Colonic mucosa (tissue), 4 donors: ENCODE results near the gene UBE2Q1. TPM values are rescaled to one million over a fixed set of nuclear protein-coding genes. Genes with fewer than 3 reads are reported as not detected.

Source experiments
- DNase-seq: peaks from one replicate; pipeline ENCODE4 v3.0.0-alpha.2; 2020
- H3K27ac ChIP-seq: fragments of 200-600 bp; one replicate; pipeline ENCODE4 v1.8.0; 2021
- H3K27me3 ChIP-seq: fragments of 200-600 bp; one replicate; pipeline ENCODE4 v1.8.0; 2021
- H3K36me3 ChIP-seq: fragments of 200-600 bp; one replicate; pipeline ENCODE4 v1.8.0; 2021
- H3K4me1 ChIP-seq: fragments of 200-600 bp; one replicate; pipeline ENCODE4 v1.8.0; 2021; ENCODE audit warnings: mild to moderate bottlenecking
- H3K4me3 ChIP-seq: fragments of 200-600 bp; one replicate; pipeline ENCODE4 v1.8.0; 2021
- H3K9ac ChIP-seq, 2 donors: one replicate each; pipeline ENCODE4 v1.7.0; 2013; ENCODE audit warnings: control low read depth in 2 of 2, low read depth in 2 of 2, low read length in 2 of 2
- H3K9me3 ChIP-seq: fragments of 200-600 bp; one replicate; pipeline ENCODE4 v1.8.0; 2021
- intact Hi-C: fragments of 100-400 bp; cut with DNase I; formaldehyde crosslinking; loops from one replicate; pipeline ENCODE4 v1.14.1; 2022
- total RNA-seq, 2 donors: library from RNA; stranded (reverse); fragmentation: NEBNext Ultra II Directional in 1 of 2; extraction: Animal tissue kit (Norgen Biotek cat#: 25700) in 1 of 2; gene quantifications; one replicate each; pipeline ENCODE4 v1.2.1, GENCODE V29; 2021
- TF ChIP-seq, protein P1 (sequence below): fragments of 200-600 bp; IDR thresholded peaks from one replicate; pipeline ENCODE4 v1.8.0; 2022; ENCODE audit warnings: antibody characterized with exemption, mild to moderate bottlenecking
- donor health status: healthy.
- donor health status: DM: no; HTN: no; CAD: no.
- donor health status: DM: no; HTN: no; CAD: no.

Gene UBE2Q1
- total RNA-seq, 2 donors from 2014 or later: 74.1 to 86.1 TPM

DNA sequence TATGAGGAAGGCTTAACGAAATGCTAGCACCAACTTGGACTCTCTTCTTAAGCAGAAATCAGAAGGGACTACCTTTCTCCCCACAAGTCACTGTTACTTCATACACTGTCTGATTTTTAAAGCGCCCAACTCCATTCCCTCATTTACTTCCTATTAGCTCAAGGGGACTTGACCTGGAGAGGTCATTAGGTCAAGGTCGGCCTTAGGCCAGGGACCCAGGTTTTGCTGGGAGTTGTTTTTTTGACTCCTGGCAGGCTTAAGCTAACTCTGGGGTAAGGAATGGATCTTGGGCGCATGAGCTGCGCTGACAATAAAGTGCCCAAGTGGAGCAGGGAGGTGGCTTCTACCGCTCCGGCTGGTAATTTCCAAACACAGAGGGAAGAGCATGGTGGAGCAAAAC is 32.7 kb upstream of the UBE2Q1 start:
- intact Hi-C loops: no loop called here
- H3K4me3 ChIP-seq: no peak overlapping the region
- TF ChIP-seq, protein P1, sequence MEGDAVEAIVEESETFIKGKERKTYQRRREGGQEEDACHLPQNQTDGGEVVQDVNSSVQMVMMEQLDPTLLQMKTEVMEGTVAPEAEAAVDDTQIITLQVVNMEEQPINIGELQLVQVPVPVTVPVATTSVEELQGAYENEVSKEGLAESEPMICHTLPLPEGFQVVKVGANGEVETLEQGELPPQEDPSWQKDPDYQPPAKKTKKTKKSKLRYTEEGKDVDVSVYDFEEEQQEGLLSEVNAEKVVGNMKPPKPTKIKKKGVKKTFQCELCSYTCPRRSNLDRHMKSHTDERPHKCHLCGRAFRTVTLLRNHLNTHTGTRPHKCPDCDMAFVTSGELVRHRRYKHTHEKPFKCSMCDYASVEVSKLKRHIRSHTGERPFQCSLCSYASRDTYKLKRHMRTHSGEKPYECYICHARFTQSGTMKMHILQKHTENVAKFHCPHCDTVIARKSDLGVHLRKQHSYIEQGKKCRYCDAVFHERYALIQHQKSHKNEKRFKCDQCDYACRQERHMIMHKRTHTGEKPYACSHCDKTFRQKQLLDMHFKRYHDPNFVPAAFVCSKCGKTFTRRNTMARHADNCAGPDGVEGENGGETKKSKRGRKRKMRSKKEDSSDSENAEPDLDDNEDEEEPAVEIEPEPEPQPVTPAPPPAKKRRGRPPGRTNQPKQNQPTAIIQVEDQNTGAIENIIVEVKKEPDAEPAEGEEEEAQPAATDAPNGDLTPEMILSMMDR: no peak
- peaks cover 49% of the 10 kb centered on the region for H3K36me3 ChIP-seq
- H3K9ac ChIP-seq: no peak overlapping the region
- DNase-seq: no peak
- H3K4me1 ChIP-seq: no peaks in the 10 kb centered on the region
- no peaks in the 10 kb centered on the region for H3K27me3 ChIP-seq
- no peak overlapping the region for H3K27ac ChIP-seq
- H3K9me3 ChIP-seq: no peaks in the 10 kb centered on the region

DNA sequence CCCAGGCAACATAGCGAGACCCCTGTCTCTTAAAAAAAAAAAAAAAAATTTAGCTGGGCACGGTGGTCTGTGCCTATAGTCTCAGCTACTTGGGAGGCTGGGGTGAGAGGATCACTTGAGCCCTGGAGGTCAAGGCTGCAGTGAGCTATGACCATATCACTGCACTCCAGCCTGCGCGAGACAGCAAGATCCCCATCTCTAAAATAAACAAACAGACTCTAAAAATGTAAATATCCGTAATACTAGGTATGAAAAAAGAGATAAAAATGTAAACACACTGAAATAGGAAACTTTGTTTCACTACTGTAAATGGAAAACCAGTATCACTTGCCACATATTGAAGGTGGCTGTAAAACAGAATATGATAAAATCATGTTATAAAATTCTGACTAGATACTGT is 32.3 kb upstream of the UBE2Q1 start:
- H3K4me1 ChIP-seq: no peaks in the 10 kb centered on the region
- intact Hi-C loops: no loop called here
- no peaks in the 10 kb centered on the region for H3K9me3 ChIP-seq
- peaks cover 51% of the 10 kb centered on the region for H3K36me3 ChIP-seq
- no peak overlapping the region for H3K4me3 ChIP-seq
- no peaks in the 10 kb centered on the region for H3K27me3 ChIP-seq
- no peak for DNase-seq
- no peak overlapping the region for H3K27ac ChIP-seq
- TF ChIP-seq, protein P1: no peak
- H3K9ac ChIP-seq: no peak overlapping the region

DNA sequence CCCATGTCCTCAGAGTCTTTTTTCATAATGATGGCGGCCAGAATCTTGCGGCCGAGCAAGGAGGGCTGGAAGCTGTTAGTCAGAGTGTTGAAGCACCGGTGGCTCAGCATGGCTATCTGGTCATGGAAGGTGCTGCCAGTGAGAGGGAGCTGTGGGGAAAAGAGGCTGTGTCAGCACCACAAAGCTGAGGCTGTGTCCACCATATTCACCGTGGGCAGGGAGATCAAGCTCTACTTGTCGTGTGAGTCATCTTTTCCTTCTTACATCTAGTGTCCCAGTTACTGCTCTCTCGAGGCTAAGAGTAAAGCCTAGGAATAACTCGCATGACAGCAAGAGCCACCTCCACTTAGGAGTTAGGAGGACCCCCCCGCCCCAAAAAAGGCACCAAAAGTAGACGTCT is 31.3 kb upstream of the UBE2Q1 start:
- H3K4me3 ChIP-seq: no peak overlapping the region
- H3K9ac ChIP-seq: no peak overlapping the region
- H3K27me3 ChIP-seq: no peaks in the 10 kb centered on the region
- H3K27ac ChIP-seq: no peak overlapping the region
- no peaks in the 10 kb centered on the region for H3K4me1 ChIP-seq
- H3K9me3 ChIP-seq: no peaks in the 10 kb centered on the region
- peaks cover 57% of the 10 kb centered on the region for H3K36me3 ChIP-seq
- intact Hi-C loops: no loop called here
- TF ChIP-seq, protein P1: no peak
- no peak for DNase-seq

DNA sequence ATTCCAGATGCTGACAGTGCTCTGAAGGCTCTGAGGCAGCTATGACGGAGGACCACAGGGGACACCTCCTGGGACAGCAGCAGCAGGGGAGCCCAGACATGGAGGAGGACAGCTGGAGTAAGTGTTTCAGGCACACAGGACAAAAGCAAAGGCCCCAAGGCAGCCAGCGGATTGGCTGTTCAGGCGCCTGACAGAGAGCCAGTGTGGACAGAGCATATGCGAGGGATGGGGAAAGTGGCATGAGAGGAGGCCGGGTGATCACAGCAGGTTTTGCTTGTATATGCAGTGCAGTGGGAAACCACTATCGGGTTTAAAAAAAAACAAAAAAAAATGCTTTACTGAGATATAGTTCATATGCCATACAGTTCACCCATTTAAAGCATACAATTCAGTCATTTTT is 28.2 kb upstream of the UBE2Q1 start:
- H3K36me3 ChIP-seq: peaks cover 70% of the 10 kb centered on the region
- H3K27me3 ChIP-seq: no peaks in the 10 kb centered on the region
- no peaks in the 10 kb centered on the region for H3K4me1 ChIP-seq
- no peak overlapping the region for H3K4me3 ChIP-seq
- H3K9me3 ChIP-seq: no peaks in the 10 kb centered on the region
- DNase-seq: no peak
- no peak overlapping the region for H3K27ac ChIP-seq
- H3K9ac ChIP-seq: no peak overlapping the region
- intact Hi-C loops: no loop called here
- TF ChIP-seq, protein P1: no peak

DNA sequence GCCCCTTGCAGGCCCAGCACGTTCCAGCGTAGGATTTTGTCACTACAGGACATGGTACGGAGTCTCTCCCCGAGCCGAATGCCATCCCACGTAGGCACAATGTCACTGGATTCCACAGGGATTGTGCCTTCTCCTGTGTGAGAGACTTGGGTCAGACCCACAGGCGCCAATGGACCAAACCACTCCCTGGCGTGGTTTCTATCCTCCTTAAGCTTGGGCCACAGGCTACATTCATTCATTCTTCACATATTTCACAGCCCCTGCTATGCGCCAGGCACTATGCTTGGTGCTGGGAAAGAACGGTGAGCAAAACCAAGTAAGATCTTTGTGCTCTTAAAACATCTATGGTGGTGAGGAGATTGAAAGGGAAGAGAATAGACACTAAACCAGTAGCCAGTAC is 27.8 kb upstream of the UBE2Q1 start:
- H3K4me1 ChIP-seq: no peaks in the 10 kb centered on the region
- H3K4me3 ChIP-seq: no peak overlapping the region
- no peaks in the 10 kb centered on the region for H3K27me3 ChIP-seq
- no peak overlapping the region for H3K9ac ChIP-seq
- peaks cover 70% of the 10 kb centered on the region for H3K36me3 ChIP-seq
- TF ChIP-seq, protein P1: no peak
- H3K27ac ChIP-seq: no peak overlapping the region
- no peak for DNase-seq
- intact Hi-C loops: no loop called here
- no peaks in the 10 kb centered on the region for H3K9me3 ChIP-seq
